ENCODE data around the gene HSPB7.
"Not testable (repeated sequence)": the region's sequence is repeated elsewhere in the genome, so short reads cannot be mapped to it uniquely, and the experiment has no call there.

HSPB7 gene

DNA sequence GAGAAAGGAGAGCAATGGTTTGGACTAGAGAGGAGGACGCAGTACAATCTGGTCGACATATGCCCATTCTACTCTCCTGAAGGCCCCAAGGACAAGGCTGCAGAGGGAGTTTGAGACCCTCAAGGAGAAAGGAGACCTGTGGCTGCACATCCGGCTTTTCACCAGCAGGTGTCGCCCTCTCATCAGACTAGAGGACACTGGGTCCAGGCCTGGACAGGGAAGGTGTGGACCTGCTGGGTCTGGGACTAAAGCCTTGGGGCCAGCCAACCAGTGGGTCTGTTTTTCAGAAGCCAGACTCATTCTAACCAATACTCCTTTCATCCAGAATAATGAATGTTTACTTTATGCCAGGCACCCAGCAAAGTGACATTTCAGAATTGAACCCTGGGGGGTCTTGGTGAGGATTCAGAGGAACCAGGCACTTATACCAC lies 8.8 kb downstream of the HSPB7 start:
- Histone ChIP-seq H3K4me3 (ENCODE audit: control insufficient read depth in 1 of 7, extremely low read depth in 1 of 7, insufficient read depth in 4 of 7, low read depth in 2 of 7, low read length in 6 of 7) (no peak overlapping the region), H3K4me1 (ENCODE audit: control extremely low read depth in 1 of 4, control insufficient read depth in 4 of 4, insufficient read depth in 4 of 4, low read length in 3 of 4) (peaks cover 0 to 17% (median 15%) of the 10 kb centered on the region in 4 experiments), H3K36me3 (ENCODE audit: control insufficient read depth in 4 of 4, insufficient read depth in 4 of 4, low read length in 3 of 4) (no peaks in the 10 kb centered on the region), H3K27me3 (replicated peaks in 2 of 5; ENCODE audit: control insufficient read depth in 4 of 5, insufficient read depth in 5 of 5, low read length in 4 of 5) (peaks cover 0 to 2% (median 0%) of the 10 kb centered on the region in 5 experiments), H3K27ac (ENCODE audit: insufficient read depth in 1 of 2, low read depth in 1 of 2, low read length in 2 of 2, poor library complexity in 1 of 2, severe bottlenecking in 2 of 2) (no peak overlapping the region), H3K9me3 (ENCODE audit: control extremely low read depth in 1 of 5, control insufficient read depth in 4 of 5, insufficient read depth in 2 of 5, low read depth in 1 of 5, low read length in 4 of 5) (no peaks in the 10 kb centered on the region)
- 3% methylated on average over 4 of the region's 4 CpGs for WGBS (ENCODE audit: insufficient coverage)
- CTCF ChIA-PET, result interaction anchor here (0.6 to 3.8 kb wide), 14 partner anchors 10 to 178 kb away, joined by 3 to 18 read pairs (median 4); partner anchors contain the start of gene CLCNKB
- POLR2A ChIA-PET, result no interaction called here
- peak; percentile 63 to 77 (median 65) for DNase-seq

DNA sequence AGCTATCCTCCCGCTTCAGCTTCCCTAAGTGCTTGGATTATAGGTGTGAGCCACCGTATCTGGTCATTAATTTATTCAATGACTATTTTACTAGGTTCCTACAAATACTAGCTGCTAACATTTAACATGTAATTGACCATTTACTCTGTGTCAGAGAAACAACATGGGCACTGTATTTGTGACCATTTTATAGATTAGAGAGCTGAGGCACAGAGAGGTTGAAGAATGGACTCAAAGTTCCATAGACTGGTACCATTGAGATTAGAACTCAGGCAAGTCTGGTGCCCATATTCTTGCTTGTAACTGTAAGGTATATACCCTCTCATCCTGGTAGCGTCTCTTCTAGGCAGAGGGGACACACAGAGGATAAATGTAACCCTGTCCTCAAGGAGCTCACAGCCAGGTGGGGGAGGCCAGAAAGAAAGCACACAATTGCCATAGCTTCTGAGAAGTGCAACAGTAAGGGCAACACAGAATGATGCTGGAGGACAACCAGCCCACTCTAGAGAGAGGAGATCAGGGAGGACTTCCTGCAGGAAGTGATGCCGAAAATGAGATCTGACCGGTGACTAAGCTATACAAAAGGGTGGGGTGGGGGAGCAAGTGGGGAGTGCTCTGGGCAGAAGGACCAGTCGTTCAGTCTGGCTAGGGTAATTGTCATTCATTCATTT lies 10.0 kb downstream of the HSPB7 start:
- no peak for DNase-seq
- H3K27me3 ChIP-seq (replicated peaks in 2 of 5; ENCODE audit: control insufficient read depth in 4 of 5, insufficient read depth in 5 of 5, low read length in 4 of 5), result no peaks in the 10 kb centered on the region
- POLR2A ChIA-PET, result no interaction called here

DNA sequence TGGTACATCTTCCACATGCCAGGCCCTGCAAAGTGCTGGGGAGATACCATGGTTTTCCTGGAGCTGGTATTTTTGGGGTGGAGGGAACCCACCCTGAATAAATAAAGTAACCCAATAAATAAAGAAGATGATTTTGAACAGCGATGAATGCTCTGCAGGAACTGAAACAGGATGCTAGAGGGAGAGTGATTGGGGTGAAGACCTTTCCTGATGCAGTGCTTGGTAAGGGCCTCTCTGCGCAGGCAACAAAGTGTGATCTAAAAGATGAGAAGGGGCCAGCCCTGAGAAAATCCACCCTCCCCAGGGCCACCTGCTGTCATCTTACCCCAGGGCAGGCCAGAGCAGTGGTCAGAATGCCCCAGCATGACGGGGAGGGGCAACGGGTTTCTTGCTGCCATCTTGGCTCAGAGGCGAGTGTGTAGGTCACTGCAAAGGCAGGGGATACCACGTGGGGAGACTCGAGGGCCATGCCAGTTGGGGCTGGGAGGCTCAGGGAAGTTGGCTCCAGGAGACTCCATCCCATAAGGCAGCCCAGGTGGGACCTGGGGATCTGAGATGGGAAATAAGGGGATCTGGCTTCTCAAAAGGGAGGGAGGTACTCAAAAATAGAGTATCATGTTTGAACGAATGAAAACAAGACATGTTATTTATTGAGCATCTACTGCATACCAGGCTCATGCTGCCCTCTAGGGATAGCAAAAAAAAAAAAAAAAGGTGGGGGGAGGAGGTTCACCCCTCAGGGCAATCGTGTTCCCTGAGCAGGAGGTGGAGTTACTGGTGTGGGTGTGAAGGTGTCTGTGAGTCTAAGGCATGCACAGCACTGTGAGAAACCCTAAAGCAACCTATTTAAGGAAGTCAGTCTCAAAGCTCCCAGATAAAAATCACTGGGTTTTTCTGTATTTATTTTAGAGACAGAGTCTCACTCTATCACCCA lies 11.0 kb downstream of the HSPB7 start:
- no peaks in the 10 kb centered on the region for H3K36me3 ChIP-seq (ENCODE audit: control insufficient read depth in 4 of 4, insufficient read depth in 4 of 4, low read length in 3 of 4)
- WGBS (ENCODE audit: insufficient coverage), result 87% methylated on average over 7 of the region's 9 CpGs
- H3K27ac ChIP-seq (ENCODE audit: insufficient read depth in 1 of 2, low read depth in 1 of 2, low read length in 2 of 2, poor library complexity in 1 of 2, severe bottlenecking in 2 of 2), result no peak overlapping the region
- no peaks in the 10 kb centered on the region for H3K9me3 ChIP-seq (ENCODE audit: control extremely low read depth in 1 of 5, control insufficient read depth in 4 of 5, insufficient read depth in 2 of 5, low read depth in 1 of 5, low read length in 4 of 5)
- POLR2A ChIA-PET, result no interaction called here
- DNase-seq, result peak; percentile 8 to 41 (median 35)
- no peaks in the 10 kb centered on the region for H3K27me3 ChIP-seq (replicated peaks in 2 of 5; ENCODE audit: control insufficient read depth in 4 of 5, insufficient read depth in 5 of 5, low read length in 4 of 5)
- no peaks in the 10 kb centered on the region for H3K4me1 ChIP-seq (ENCODE audit: control extremely low read depth in 1 of 4, control insufficient read depth in 4 of 4, insufficient read depth in 4 of 4, low read length in 3 of 4)
- CTCF ChIA-PET, result interaction anchor here (1.0 to 3.8 kb wide), 9 partner anchors 9 to 204 kb away, joined by 3 to 18 read pairs (median 3); no protein-coding TSS in a partner anchor
- H3K4me3 ChIP-seq (ENCODE audit: control insufficient read depth in 1 of 7, extremely low read depth in 1 of 7, insufficient read depth in 4 of 7, low read depth in 2 of 7, low read length in 6 of 7), result no peak overlapping the region

More for the DNA sequence above, 10.0 kb downstream of the HSPB7 start:
- no peak overlapping the region for H3K4me3 ChIP-seq (ENCODE audit: control insufficient read depth in 1 of 7, extremely low read depth in 1 of 7, insufficient read depth in 4 of 7, low read depth in 2 of 7, low read length in 6 of 7)
- 100% methylated on average over 1 of the region's 6 CpGs for WGBS (ENCODE audit: insufficient coverage)
- H3K36me3 ChIP-seq (ENCODE audit: control insufficient read depth in 4 of 4, insufficient read depth in 4 of 4, low read length in 3 of 4), result no peaks in the 10 kb centered on the region
- CTCF ChIA-PET, result interaction anchor here (1.0 to 3.8 kb wide), 12 partner anchors 10 to 205 kb away, joined by 3 to 18 read pairs (median 3); no protein-coding TSS in a partner anchor
- no peaks in the 10 kb centered on the region for H3K9me3 ChIP-seq (ENCODE audit: control extremely low read depth in 1 of 5, control insufficient read depth in 4 of 5, insufficient read depth in 2 of 5, low read depth in 1 of 5, low read length in 4 of 5)
- no peak overlapping the region for H3K27ac ChIP-seq (ENCODE audit: insufficient read depth in 1 of 2, low read depth in 1 of 2, low read length in 2 of 2, poor library complexity in 1 of 2, severe bottlenecking in 2 of 2)
- peaks cover 0 to 7% (median 7%) of the 10 kb centered on the region in 4 experiments for H3K4me1 ChIP-seq (ENCODE audit: control extremely low read depth in 1 of 4, control insufficient read depth in 4 of 4, insufficient read depth in 4 of 4, low read length in 3 of 4)

DNA sequence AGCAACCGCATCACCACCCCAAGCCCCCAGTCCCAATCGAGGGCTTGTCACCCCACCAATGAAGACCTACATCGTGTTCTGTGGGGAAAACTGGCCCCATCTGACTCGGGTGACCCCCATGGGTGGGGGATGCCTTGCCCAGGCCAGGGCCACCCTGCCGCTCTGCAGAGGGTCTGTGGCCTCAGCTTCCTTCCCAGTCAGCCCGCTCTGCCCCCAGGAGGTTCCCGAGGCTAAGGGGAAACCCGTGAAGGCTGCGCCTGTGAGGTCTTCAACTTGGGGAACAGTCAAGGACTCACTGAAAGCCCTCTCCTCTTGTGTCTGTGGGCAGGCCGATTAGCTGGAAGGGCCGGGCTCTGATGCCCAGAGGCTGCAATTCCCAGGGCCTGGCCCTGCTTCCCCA lies 11.8 kb downstream of the HSPB7 start:
- WGBS (ENCODE audit: insufficient coverage), result 75% methylated on average over 11 of the region's 11 CpGs
- Histone ChIP-seq H3K9me3 (ENCODE audit: control extremely low read depth in 1 of 5, control insufficient read depth in 4 of 5, insufficient read depth in 2 of 5, low read depth in 1 of 5, low read length in 4 of 5) (no peaks in the 10 kb centered on the region), H3K4me1 (ENCODE audit: control extremely low read depth in 1 of 4, control insufficient read depth in 4 of 4, insufficient read depth in 4 of 4, low read length in 3 of 4) (no peaks in the 10 kb centered on the region), H3K4me3 (ENCODE audit: control insufficient read depth in 1 of 7, extremely low read depth in 1 of 7, insufficient read depth in 4 of 7, low read depth in 2 of 7, low read length in 6 of 7) (no peak overlapping the region), H3K36me3 (ENCODE audit: control insufficient read depth in 4 of 4, insufficient read depth in 4 of 4, low read length in 3 of 4) (no peaks in the 10 kb centered on the region), H3K27me3 (replicated peaks in 2 of 5; ENCODE audit: control insufficient read depth in 4 of 5, insufficient read depth in 5 of 5, low read length in 4 of 5) (no peaks in the 10 kb centered on the region), H3K27ac (ENCODE audit: insufficient read depth in 1 of 2, low read depth in 1 of 2, low read length in 2 of 2, poor library complexity in 1 of 2, severe bottlenecking in 2 of 2) (no peak overlapping the region)
- DNase-seq, result no peak
- ChIA-PET CTCF (no interaction called here), POLR2A (no interaction called here)

DNA sequence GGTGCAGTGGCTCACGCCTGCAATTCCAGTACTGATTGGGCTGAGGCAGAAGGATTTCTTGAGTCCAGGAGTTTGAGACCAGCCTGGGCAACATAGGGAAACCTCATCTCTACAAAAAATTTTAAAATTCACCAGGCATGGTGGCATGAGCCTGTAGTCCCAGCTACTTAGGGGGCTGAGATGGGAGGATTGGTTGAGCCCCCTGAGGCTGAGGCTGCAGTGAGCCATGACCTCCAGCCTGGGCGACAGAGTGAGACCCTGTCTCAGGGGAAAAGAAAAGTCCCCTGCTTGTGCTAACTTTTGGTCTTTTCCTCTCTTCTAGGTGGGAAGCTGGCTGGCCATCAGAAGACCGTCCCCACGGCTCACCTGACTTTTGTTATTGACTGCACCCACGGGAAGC lies 12.2 kb downstream of the HSPB7 start:
- DNase-seq, result no peak
- Histone ChIP-seq H3K36me3 (ENCODE audit: control insufficient read depth in 4 of 4, insufficient read depth in 4 of 4, low read length in 3 of 4) (no peaks in the 10 kb centered on the region), H3K4me3 (ENCODE audit: control insufficient read depth in 1 of 7, extremely low read depth in 1 of 7, insufficient read depth in 4 of 7, low read depth in 2 of 7, low read length in 6 of 7) (no peak overlapping the region), H3K27ac (ENCODE audit: insufficient read depth in 1 of 2, low read depth in 1 of 2, low read length in 2 of 2, poor library complexity in 1 of 2, severe bottlenecking in 2 of 2) (no peak overlapping the region), H3K27me3 (replicated peaks in 2 of 5; ENCODE audit: control insufficient read depth in 4 of 5, insufficient read depth in 5 of 5, low read length in 4 of 5) (no peaks in the 10 kb centered on the region), H3K4me1 (ENCODE audit: control extremely low read depth in 1 of 4, control insufficient read depth in 4 of 4, insufficient read depth in 4 of 4, low read length in 3 of 4) (no peaks in the 10 kb centered on the region), H3K9me3 (ENCODE audit: control extremely low read depth in 1 of 5, control insufficient read depth in 4 of 5, insufficient read depth in 2 of 5, low read depth in 1 of 5, low read length in 4 of 5) (no peaks in the 10 kb centered on the region)
- POLR2A ChIA-PET, result no interaction called here
- CTCF ChIA-PET, result interaction anchor here (2.0 kb wide), 1 partner anchor 50 kb away, joined by 6 read pairs; no protein-coding TSS in a partner anchor
- WGBS (ENCODE audit: insufficient coverage), result 86% methylated on average over 5 of the region's 5 CpGs

DNA sequence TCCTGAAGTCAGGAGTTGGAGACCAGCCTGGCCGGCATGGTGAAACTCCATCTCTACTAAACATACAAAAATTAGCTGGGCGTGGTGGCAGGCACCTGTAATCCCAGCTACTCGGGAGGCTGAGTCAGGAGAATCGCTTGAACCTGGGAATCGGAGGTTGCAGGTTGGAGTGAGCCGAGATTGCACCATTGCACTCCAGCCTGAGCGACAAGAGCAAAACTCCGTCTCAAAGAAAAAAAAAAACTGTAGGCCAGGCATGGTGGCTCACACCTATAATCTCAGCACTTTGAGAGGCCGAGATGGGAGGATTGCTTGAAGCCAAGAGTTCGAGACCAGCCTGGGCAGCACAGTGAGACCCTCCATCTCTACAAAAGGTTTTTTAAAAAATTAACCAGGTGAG lies 16.6 kb downstream of the HSPB7 start:
- H3K9me3 ChIP-seq (ENCODE audit: control extremely low read depth in 1 of 5, control insufficient read depth in 4 of 5, insufficient read depth in 2 of 5, low read depth in 1 of 5, low read length in 4 of 5); H3K27me3 ChIP-seq (replicated peaks in 2 of 5; ENCODE audit: control insufficient read depth in 4 of 5, insufficient read depth in 5 of 5, low read length in 4 of 5); H3K4me1 ChIP-seq (ENCODE audit: control extremely low read depth in 1 of 4, control insufficient read depth in 4 of 4, insufficient read depth in 4 of 4, low read length in 3 of 4); H3K36me3 ChIP-seq (ENCODE audit: control insufficient read depth in 4 of 4, insufficient read depth in 4 of 4, low read length in 3 of 4); H3K27ac ChIP-seq (ENCODE audit: insufficient read depth in 1 of 2, low read depth in 1 of 2, low read length in 2 of 2, poor library complexity in 1 of 2, severe bottlenecking in 2 of 2); H3K4me3 ChIP-seq (ENCODE audit: control insufficient read depth in 1 of 7, extremely low read depth in 1 of 7, insufficient read depth in 4 of 7, low read depth in 2 of 7, low read length in 6 of 7); POLR2A ChIA-PET; DNase-seq: not testable (repeated sequence)
- CTCF ChIA-PET, result interaction anchor here (0.6 to 0.8 kb wide), 2 partner anchors 28 to 30 kb away, joined by 3 read pairs; no protein-coding TSS in a partner anchor
- WGBS (ENCODE audit: insufficient coverage), result 81% methylated on average over 7 of the region's 10 CpGs

DNA sequence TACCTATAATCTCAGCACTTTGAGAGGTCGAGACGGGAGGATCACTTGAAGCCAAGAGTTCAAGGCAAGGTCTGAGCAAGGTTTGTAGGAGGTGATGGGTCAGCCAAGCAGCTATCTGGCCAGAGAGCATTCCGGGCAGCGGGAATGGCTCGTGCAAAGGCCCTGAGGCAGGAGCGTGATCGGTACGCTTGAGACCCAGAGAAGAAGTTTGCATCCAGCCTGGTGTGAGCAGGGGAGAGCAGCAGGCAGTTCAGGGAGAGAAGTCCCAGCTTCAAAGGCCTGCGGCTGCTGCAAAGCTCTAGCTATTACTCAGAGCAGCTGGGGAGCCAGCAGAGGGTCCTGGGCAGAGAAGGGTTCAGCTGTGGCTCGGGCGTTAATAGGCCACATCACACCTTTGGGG lies 18.9 kb downstream of the HSPB7 start:
- CTCF ChIA-PET, result no interaction called here
- no peak for DNase-seq
- Histone ChIP-seq H3K4me3 (ENCODE audit: control insufficient read depth in 1 of 7, extremely low read depth in 1 of 7, insufficient read depth in 4 of 7, low read depth in 2 of 7, low read length in 6 of 7) (no peak overlapping the region), H3K27me3 (replicated peaks in 2 of 5; ENCODE audit: control insufficient read depth in 4 of 5, insufficient read depth in 5 of 5, low read length in 4 of 5) (no peaks in the 10 kb centered on the region), H3K36me3 (ENCODE audit: control insufficient read depth in 4 of 4, insufficient read depth in 4 of 4, low read length in 3 of 4) (no peaks in the 10 kb centered on the region), H3K4me1 (ENCODE audit: control extremely low read depth in 1 of 4, control insufficient read depth in 4 of 4, insufficient read depth in 4 of 4, low read length in 3 of 4) (no peaks in the 10 kb centered on the region), H3K27ac (ENCODE audit: insufficient read depth in 1 of 2, low read depth in 1 of 2, low read length in 2 of 2, poor library complexity in 1 of 2, severe bottlenecking in 2 of 2) (no peak overlapping the region), H3K9me3 (ENCODE audit: control extremely low read depth in 1 of 5, control insufficient read depth in 4 of 5, insufficient read depth in 2 of 5, low read depth in 1 of 5, low read length in 4 of 5) (no peaks in the 10 kb centered on the region)
- POLR2A ChIA-PET, result no interaction called here
- WGBS (ENCODE audit: insufficient coverage), result 98% methylated on average over 11 of the region's 11 CpGs

All from common myeloid progenitor, CD34-positive (primary cell).